Measurements from ENCODE around the gene HECTD1.
"Not testable (repeated sequence)": the region's sequence is repeated elsewhere in the genome, so short reads cannot be mapped to it uniquely, and the experiment has no call there.

The HECTD1 gene

DNA sequence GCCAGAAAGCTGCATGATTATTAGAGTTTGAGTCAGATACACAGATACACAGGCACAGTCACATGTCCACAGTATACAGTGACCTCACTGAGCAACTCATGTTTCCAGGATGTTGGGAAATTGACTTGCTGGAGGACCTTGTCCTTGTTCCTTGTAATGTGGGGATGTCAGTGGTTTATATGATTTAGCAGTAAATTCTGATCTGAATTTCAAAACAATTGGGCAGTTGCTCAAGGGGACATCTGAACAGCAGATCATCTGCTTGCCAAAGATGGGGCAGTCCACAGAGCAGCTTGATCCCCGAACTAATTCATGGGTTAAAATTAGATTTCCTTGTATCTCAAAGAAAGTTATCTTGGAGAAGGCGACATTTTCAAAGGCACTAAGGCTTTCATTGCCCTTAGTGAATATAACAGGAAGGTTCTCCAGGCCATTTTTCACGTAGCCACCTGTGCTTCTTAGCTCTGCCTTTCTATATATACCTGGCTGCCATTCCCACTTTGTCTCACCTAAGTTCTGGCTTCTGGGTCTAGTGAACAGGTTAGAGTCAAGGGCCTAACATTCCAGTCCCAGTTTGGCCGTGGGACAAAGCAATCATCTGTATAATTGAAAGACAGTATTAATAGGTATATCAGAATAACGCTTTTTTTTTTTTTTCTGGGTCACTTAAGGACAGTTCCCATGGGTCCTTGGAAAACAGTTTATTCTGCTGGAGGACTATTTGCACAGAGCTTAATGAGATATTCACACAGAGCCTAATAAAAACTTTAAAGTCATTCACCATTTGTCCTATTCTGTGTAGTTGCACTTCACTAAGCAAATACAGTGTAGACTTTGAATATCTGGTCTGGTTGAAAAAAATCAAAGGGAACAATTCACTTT, 116.5 kb downstream of the HECTD1 start:
- DNase-seq = no peak

- DNase-seq = not testable (repeated sequence)
Measured at GRCh38 chr14:31086466-31086865, 121.1 kb downstream of the HECTD1 start.

- no peak for DNase-seq
Measured at GRCh38 chr14:31085027-31085426, 122.6 kb downstream of the HECTD1 start.

GRCh38 chr14:31084385-31084784, 123.2 kb downstream of the HECTD1 start:
- DNase-seq = no peak

DNA sequence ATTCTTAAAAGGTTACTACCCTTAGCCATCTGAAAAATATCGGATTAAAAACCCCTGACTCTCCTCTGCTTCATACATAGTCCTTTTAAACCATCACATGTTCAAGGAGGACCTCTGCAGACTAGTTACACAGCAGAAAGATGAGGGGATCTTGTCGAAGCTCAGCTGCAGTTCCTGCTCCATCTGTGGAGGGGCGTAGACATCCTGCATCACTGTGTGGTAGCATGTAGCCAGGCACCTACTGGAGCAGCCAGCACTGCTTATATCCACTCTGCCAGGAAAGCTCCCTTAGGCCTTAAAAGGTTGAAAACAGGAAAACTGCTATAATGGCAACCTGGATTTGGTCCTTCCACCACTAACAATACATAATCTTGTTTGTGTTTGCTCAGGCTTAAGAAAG, 123.8 kb downstream of the HECTD1 start:
- no peak for DNase-seq

DNA sequence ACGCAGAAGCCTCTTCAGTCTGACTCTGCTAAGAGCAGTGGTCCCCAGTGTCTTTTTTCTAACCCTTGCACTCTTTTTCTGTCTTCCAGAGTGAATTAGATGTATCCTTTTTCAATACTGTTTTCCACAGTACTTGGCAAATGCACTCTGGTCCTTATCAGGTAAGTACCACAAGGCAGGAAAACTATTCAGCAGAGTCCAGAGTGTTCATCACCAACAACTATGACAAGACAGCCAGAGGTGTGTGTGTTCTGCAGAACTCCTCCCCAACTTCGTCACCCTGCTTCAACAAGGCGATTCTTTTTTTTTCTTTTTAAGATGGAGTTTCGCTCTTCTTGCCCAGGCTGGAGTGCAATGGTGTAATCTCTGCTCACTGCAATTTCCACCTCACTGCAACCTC, 127.1 kb downstream of the HECTD1 start:
- no peak for DNase-seq

DNA sequence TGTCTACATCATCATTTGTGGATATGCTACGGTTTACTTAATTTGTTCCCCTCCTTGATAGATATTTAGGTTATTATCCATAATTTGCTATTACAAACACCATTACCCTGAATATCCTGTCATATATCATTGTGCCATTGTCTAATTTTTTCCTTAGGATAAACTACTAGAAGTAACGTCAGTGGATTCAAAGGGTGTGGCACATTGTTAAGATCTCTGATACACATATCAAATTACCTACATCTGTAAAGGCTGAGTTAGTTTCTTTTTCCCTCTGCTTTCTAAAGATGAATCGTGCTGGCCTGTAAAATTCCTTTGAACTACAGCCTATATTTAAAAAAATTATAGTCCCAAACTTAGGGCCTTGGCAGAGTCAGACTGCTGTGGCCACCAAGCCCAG, 127.5 kb downstream of the HECTD1 start:
- DNase-seq = no peak

DNA sequence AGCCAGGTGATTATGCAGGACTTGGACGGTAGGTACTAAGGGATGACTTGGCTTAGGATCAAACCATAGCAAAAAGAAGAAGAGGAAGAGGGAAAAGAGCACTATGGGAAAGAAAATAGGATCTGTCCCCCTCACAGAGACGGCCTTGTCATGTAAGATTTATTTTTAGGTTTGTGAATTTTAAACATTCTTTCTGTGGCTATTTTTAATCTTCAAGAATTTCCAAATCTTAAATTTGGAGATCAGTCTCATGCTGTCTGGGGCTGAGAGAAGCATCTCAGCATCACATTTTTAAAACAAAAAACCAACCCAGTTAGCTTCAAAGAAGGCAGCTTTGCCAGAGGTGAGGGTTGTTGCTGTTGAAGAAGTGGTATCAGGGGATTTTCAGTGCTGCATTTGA, 128.8 kb downstream of the HECTD1 start:
- DNase-seq = no peak

GRCh38 chr14:31075144-31075543, 132.4 kb downstream of the HECTD1 start:
- no peak for DNase-seq

- DNase-seq = no peak
Measured at GRCh38 chr14:31071151-31071550, 136.4 kb downstream of the HECTD1 start.

GRCh38 chr14:31070431-31070830, 137.2 kb downstream of the HECTD1 start:
- no peak for DNase-seq

DNA sequence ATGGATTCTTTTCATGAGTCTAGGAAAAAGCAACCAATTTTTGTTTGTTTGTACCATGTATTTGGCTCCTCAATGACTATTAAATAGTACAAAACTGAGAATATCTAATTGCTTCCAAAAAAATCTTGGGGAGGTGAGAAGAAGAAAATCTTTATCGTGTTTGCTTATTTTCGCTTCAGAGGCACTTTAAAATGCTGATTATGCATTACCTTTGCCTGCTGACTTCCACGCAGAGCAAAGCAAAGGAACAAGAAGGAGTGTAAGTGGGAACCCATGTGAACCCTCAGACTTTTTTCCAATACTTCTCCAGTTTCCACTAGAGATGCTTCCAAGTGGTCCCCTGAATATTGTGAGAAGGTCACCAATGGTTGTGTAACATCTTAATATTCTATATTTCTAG, 138.2 kb downstream of the HECTD1 start:
- DNase-seq = no peak

DNA sequence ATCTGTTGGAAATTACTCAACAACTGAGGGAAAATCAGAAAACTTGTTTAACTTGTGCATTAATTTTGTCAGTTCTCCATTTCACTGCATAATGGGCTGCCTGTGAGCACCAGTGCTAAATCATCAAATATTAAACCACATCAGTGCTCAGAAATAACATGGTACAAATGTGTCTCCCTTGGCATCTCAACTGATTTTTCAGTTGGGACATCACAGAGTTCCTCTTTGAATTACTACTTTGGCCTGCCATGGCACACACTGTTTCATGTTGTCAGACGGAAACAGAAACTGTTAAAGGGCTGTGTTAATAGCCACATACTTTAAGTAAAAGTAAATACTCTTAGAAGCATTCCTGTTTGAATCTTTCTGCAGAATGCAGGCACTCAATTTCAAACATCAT, 139.4 kb downstream of the HECTD1 start:
- no peak for DNase-seq

GRCh38 chr14:31062908-31063307, 144.7 kb downstream of the HECTD1 start:
- DNase-seq = not testable (repeated sequence)

DNA sequence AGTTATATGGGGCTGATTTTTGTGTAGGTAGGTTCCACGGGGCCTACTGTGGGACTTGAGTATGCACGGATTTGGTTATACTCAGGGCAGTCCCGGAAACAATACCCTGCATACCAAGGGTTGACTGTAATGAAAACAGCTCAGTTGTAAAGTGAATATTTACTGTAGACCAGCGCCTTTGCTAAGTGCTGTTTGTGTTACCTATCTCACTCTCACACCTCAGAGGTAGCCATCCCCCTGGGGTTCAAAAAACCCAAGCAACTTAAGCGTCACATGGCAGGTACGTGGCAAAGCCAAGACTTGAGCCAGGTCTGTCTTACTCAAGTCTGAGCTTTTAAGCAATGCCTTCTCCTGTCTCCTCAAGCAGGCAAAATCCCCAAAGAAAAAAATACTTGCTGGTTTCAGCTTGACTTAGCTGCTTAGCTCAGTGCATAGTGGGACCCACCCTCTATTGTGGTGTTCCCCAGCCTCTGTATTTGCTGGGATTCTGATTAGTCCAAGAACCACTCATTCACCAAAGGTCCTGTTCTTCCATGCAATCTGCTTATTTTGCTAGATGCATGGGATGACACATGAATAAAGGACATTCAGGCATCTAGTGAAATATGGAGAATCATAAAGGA, 147.2 kb downstream of the HECTD1 start:
- no peak for DNase-seq

GRCh38 chr14:31059152-31059924, 148.3 kb downstream of the HECTD1 start:
- no peak for DNase-seq

DNA sequence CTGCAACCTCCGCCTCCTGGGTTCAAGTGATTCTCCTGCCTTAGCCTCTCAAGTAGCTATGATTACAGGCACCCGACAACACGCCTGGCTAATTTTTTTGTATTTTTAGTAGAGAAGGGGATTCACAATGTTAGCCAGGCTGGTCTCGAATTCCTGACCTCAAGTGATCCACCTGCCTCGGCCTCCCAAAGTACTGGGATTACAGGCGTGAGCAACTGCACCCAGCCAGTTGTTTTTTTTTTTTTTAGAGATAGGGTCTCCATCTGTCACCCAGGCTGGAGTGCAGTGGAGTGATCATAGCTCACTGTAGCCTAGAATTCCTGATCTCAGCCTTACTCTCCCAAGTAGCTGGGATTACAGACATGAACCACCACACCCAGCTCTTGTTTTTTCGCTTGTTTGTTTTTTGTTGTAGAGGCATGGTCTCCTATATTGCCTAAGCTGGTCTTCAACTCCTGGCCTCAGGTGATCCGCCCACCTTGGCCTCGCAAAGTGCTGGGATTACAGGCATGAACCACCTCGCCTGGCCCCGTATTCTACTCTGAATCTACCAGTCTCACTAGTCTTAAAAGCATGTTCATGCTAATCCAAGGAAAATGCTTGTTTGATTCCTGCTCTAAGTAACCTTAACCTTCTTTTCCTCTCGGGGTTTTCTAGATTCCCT, 149.8 kb downstream of the HECTD1 start:
- no peak for DNase-seq

DNA sequence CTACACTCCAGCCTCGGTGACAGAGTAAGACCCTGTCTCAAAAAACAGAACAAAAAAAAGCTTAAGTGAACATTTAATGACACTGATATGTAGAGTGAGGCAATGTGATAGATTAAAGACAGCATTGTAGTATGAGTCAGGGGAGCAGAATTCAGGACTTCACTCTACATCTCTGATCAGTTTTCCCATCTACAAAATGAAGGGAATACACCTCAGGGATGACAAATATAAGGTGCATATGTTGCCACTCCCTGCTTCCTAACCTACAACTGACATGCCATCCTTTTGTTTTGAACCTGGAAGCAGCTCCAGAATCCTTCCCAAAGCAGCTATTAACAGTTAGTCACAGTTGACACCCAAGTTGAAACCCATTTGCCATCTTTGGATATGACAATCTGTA, 150.6 kb downstream of the HECTD1 start:
- no peak for DNase-seq

- DNase-seq = not testable (repeated sequence)
Measured at GRCh38 chr14:31052905-31053586, 154.5 kb downstream of the HECTD1 start.

GRCh38 chr14:31051511-31051910, 156.1 kb downstream of the HECTD1 start:
- no peak for DNase-seq

DNA sequence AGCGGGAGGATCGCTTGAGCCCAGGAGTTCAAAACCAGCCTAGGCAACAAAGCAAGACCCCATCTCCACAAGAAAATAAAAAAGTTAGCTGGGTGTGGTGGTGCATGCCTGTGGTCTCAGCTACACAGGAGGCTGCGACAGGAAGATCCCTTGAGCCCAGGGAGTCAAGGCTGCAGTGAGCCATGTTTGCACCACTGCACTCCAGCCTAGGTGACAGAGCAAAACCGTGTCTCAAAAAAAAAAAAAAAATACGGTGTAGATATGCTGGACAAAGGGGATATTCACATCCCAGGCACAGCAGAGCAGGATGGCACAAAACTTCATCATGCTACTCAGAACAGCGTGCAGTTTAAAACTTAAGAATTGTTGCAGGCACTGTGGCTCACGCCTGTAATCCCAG, 156.6 kb downstream of the HECTD1 start:
- DNase-seq = no peak
